ENCODE results near the gene UBAP2L. TPM values are rescaled to one million over a fixed set of nuclear protein-coding genes. Genes with fewer than 3 reads are reported as not detected.
A peak's percentile ranks its signal among the peaks of the same experiment; 100 is the strongest.
"Not testable (repeated sequence)": the region's sequence is repeated elsewhere in the genome, so short reads cannot be mapped to it uniquely, and the experiment has no call there.

The UBAP2L gene
- total RNA-seq, 1 donor from 2014 or later, result 37.1 TPM

- Histone ChIP-seq H3K4me1 (ENCODE audit: control insufficient read depth in 3 of 3, insufficient read depth in 3 of 3, low read length in 3 of 3) (no peaks in the 10 kb centered on the region), H3K9ac (ENCODE audit: low read depth in 1 of 3, low read length in 3 of 3) (no peak overlapping the region), H3K27ac (ENCODE audit: low read depth, low read length) (no peak overlapping the region), H3K27me3 (ENCODE audit: control insufficient read depth in 3 of 3, insufficient read depth in 3 of 3, low read length in 3 of 3) (no peaks in the 10 kb centered on the region), H3K9me3 (ENCODE audit: control insufficient read depth in 3 of 3, low read length in 3 of 3) (no peaks in the 10 kb centered on the region), H3K4me3 (ENCODE audit: low read length in 3 of 3) (no peak overlapping the region), H3K36me3 (ENCODE audit: control insufficient read depth in 3 of 3, insufficient read depth in 3 of 3, low read length in 3 of 3) (peaks cover 53 to 75% (median 65%) of the 10 kb centered on the region in 3 donors)
These were observed 43.7 kb downstream of the UBAP2L start for GRCh38 chr1:154264454-154264853.

GRCh38 chr1:154265586-154265985 is 44.8 kb downstream of the UBAP2L start:
- Histone ChIP-seq H3K36me3 (ENCODE audit: control insufficient read depth in 3 of 3, insufficient read depth in 3 of 3, low read length in 3 of 3) (peaks cover 49 to 72% (median 60%) of the 10 kb centered on the region in 3 donors), H3K27me3 (ENCODE audit: control insufficient read depth in 3 of 3, insufficient read depth in 3 of 3, low read length in 3 of 3) (no peaks in the 10 kb centered on the region), H3K9me3 (ENCODE audit: control insufficient read depth in 3 of 3, low read length in 3 of 3) (no peaks in the 10 kb centered on the region), H3K9ac (ENCODE audit: low read depth in 1 of 3, low read length in 3 of 3) (no peak overlapping the region), H3K4me3 (ENCODE audit: low read length in 3 of 3) (no peak overlapping the region), H3K27ac (ENCODE audit: low read depth, low read length) (no peak overlapping the region), H3K4me1 (ENCODE audit: control insufficient read depth in 3 of 3, insufficient read depth in 3 of 3, low read length in 3 of 3) (no peaks in the 10 kb centered on the region)

GRCh38 chr1:154270833-154271232 is 50.1 kb downstream of the UBAP2L start:
- no peak overlapping the region for H3K4me3 ChIP-seq (ENCODE audit: low read length in 3 of 3)
- H3K9me3 ChIP-seq (ENCODE audit: control insufficient read depth in 3 of 3, low read length in 3 of 3), result no peaks in the 10 kb centered on the region
- peaks cover 11 to 15% (median 13%) of the 10 kb centered on the region in 3 donors for H3K4me1 ChIP-seq (ENCODE audit: control insufficient read depth in 3 of 3, insufficient read depth in 3 of 3, low read length in 3 of 3)
- H3K27me3 ChIP-seq (ENCODE audit: control insufficient read depth in 3 of 3, insufficient read depth in 3 of 3, low read length in 3 of 3), result no peaks in the 10 kb centered on the region
- H3K27ac ChIP-seq (ENCODE audit: low read depth, low read length), result no peak overlapping the region
- no peak overlapping the region for H3K9ac ChIP-seq (ENCODE audit: low read depth in 1 of 3, low read length in 3 of 3)
- H3K36me3 ChIP-seq (ENCODE audit: control insufficient read depth in 3 of 3, insufficient read depth in 3 of 3, low read length in 3 of 3), result peaks cover 30 to 56% (median 39%) of the 10 kb centered on the region in 3 donors

- H3K9ac ChIP-seq (ENCODE audit: low read depth in 1 of 3, low read length in 3 of 3), result peak within 1 kb of the TSS; percentile 93 to 100 (median 98)
- H3K4me1 ChIP-seq (ENCODE audit: control insufficient read depth in 3 of 3, insufficient read depth in 3 of 3, low read length in 3 of 3), result peaks cover 11 to 15% (median 13%) of the 10 kb centered on the region in 3 donors
- H3K9me3 ChIP-seq (ENCODE audit: control insufficient read depth in 3 of 3, low read length in 3 of 3), result no peaks in the 10 kb centered on the region
- peaks cover 33 to 50% (median 38%) of the 10 kb centered on the region in 3 donors for H3K36me3 ChIP-seq (ENCODE audit: control insufficient read depth in 3 of 3, insufficient read depth in 3 of 3, low read length in 3 of 3)
- no peaks in the 10 kb centered on the region for H3K27me3 ChIP-seq (ENCODE audit: control insufficient read depth in 3 of 3, insufficient read depth in 3 of 3, low read length in 3 of 3)
- H3K4me3 ChIP-seq (ENCODE audit: low read length in 3 of 3), result peak within 1 kb of the TSS; percentile 96 to 98 (median 97)
- H3K27ac ChIP-seq (ENCODE audit: low read depth, low read length), result peak within 1 kb of the TSS; percentile 92
These were observed 51.7 kb downstream of the UBAP2L start, which contains the start of gene HAX1 for GRCh38 chr1:154272217-154272998. HAX1 (plus strand) TSS chr1:154272629; CDS start chr1:154272724, 95 bp downstream.

GRCh38 chr1:154272999-154273563 is 52.3 kb downstream of the UBAP2L start:
- Histone ChIP-seq H3K9ac (ENCODE audit: low read depth in 1 of 3, low read length in 3 of 3) (peak overlapping the region; percentile 93 to 100 (median 98)), H3K36me3 (ENCODE audit: control insufficient read depth in 3 of 3, insufficient read depth in 3 of 3, low read length in 3 of 3) (peaks cover 33 to 50% (median 38%) of the 10 kb centered on the region in 3 donors), H3K4me1 (ENCODE audit: control insufficient read depth in 3 of 3, insufficient read depth in 3 of 3, low read length in 3 of 3) (peaks cover 11 to 15% (median 13%) of the 10 kb centered on the region in 3 donors), H3K9me3 (ENCODE audit: control insufficient read depth in 3 of 3, low read length in 3 of 3) (no peaks in the 10 kb centered on the region), H3K4me3 (ENCODE audit: low read length in 3 of 3) (peak overlapping the region; percentile 96 to 98 (median 97)), H3K27ac (ENCODE audit: low read depth, low read length) (peak overlapping the region; percentile 92), H3K27me3 (ENCODE audit: control insufficient read depth in 3 of 3, insufficient read depth in 3 of 3, low read length in 3 of 3) (no peaks in the 10 kb centered on the region)

GRCh38 chr1:154276797-154277196 is 56.0 kb downstream of the UBAP2L start:
- peaks cover 14 to 24% (median 20%) of the 10 kb centered on the region in 3 donors for H3K36me3 ChIP-seq (ENCODE audit: control insufficient read depth in 3 of 3, insufficient read depth in 3 of 3, low read length in 3 of 3)
- no peaks in the 10 kb centered on the region for H3K9me3 ChIP-seq (ENCODE audit: control insufficient read depth in 3 of 3, low read length in 3 of 3)

GRCh38 chr1:154287591-154287990 is 66.8 kb downstream of the UBAP2L start:
- not testable (repeated sequence) for H3K9ac ChIP-seq (ENCODE audit: low read depth in 1 of 3, low read length in 3 of 3); H3K27ac ChIP-seq (ENCODE audit: low read depth, low read length); H3K4me1 ChIP-seq (ENCODE audit: control insufficient read depth in 3 of 3, insufficient read depth in 3 of 3, low read length in 3 of 3); H3K27me3 ChIP-seq (ENCODE audit: control insufficient read depth in 3 of 3, insufficient read depth in 3 of 3, low read length in 3 of 3); H3K9me3 ChIP-seq (ENCODE audit: control insufficient read depth in 3 of 3, low read length in 3 of 3); H3K36me3 ChIP-seq (ENCODE audit: control insufficient read depth in 3 of 3, insufficient read depth in 3 of 3, low read length in 3 of 3); H3K4me3 ChIP-seq (ENCODE audit: low read length in 3 of 3)

More at GRCh38 chr1:154276797-154277196, 56.0 kb downstream of the UBAP2L start:
- no peak overlapping the region for H3K27ac ChIP-seq (ENCODE audit: low read depth, low read length)
- H3K4me1 ChIP-seq (ENCODE audit: control insufficient read depth in 3 of 3, insufficient read depth in 3 of 3, low read length in 3 of 3), result peaks cover 9 to 15% (median 13%) of the 10 kb centered on the region in 3 donors
- no peak overlapping the region for H3K4me3 ChIP-seq (ENCODE audit: low read length in 3 of 3)
- H3K9ac ChIP-seq (ENCODE audit: low read depth in 1 of 3, low read length in 3 of 3), result no peak overlapping the region
- H3K27me3 ChIP-seq (ENCODE audit: control insufficient read depth in 3 of 3, insufficient read depth in 3 of 3, low read length in 3 of 3), result no peaks in the 10 kb centered on the region

GRCh38 chr1:154288661-154289060 is 67.9 kb downstream of the UBAP2L start:
- Histone ChIP-seq H3K9ac (ENCODE audit: low read depth in 1 of 3, low read length in 3 of 3) (no peak overlapping the region), H3K4me1 (ENCODE audit: control insufficient read depth in 3 of 3, insufficient read depth in 3 of 3, low read length in 3 of 3) (no peaks in the 10 kb centered on the region), H3K27ac (ENCODE audit: low read depth, low read length) (no peak overlapping the region), H3K27me3 (ENCODE audit: control insufficient read depth in 3 of 3, insufficient read depth in 3 of 3, low read length in 3 of 3) (no peaks in the 10 kb centered on the region), H3K4me3 (ENCODE audit: low read length in 3 of 3) (no peak overlapping the region), H3K36me3 (ENCODE audit: control insufficient read depth in 3 of 3, insufficient read depth in 3 of 3, low read length in 3 of 3) (no peaks in the 10 kb centered on the region), H3K9me3 (ENCODE audit: control insufficient read depth in 3 of 3, low read length in 3 of 3) (no peaks in the 10 kb centered on the region)

GRCh38 chr1:154290921-154291320 is 70.2 kb downstream of the UBAP2L start:
- Histone ChIP-seq H3K9ac (ENCODE audit: low read depth in 1 of 3, low read length in 3 of 3) (no peak overlapping the region), H3K4me1 (ENCODE audit: control insufficient read depth in 3 of 3, insufficient read depth in 3 of 3, low read length in 3 of 3) (no peaks in the 10 kb centered on the region), H3K4me3 (ENCODE audit: low read length in 3 of 3) (no peak overlapping the region), H3K36me3 (ENCODE audit: control insufficient read depth in 3 of 3, insufficient read depth in 3 of 3, low read length in 3 of 3) (no peaks in the 10 kb centered on the region), H3K27me3 (ENCODE audit: control insufficient read depth in 3 of 3, insufficient read depth in 3 of 3, low read length in 3 of 3) (no peaks in the 10 kb centered on the region), H3K27ac (ENCODE audit: low read depth, low read length) (no peak overlapping the region), H3K9me3 (ENCODE audit: control insufficient read depth in 3 of 3, low read length in 3 of 3) (peaks cover 0 to 4% (median 0%) of the 10 kb centered on the region in 3 donors)
